Dedifferentiated amniotic fluid mesenchymal stem cell (primary cell): Measurements from ENCODE around the gene RASA4B.

Source experiments
- DNase-seq: peaks from one replicate; pipeline ENCODE4 v3.0.0-alpha.2; 2016; ENCODE audit errors: extremely low spot score

Gene RASA4B

DNA sequence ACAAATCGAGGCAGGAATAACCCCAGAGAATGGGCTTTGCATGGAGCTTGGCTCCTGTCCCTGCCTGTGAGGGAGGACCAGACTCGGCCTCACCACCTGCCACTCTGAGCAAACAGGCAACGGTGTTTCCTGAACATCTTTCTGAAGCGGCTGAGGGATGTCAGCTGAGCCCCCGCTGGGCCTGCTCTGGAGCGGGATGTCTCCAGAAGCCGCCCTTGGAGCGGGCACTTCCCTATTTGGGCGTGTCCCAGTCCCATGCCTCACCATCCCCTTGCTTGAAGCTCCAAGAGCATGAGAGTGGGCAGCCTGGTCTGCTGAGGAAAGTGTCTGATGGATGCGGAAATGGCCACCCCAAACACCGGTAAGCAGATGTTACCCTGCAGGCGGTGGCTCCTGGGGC lies 63.1 kb downstream of the RASA4B start:
- DNase-seq = no peak

GRCh38 chr7:102453319-102453718 lies 64.3 kb downstream of the RASA4B start:
- DNase-seq = no peak

GRCh38 chr7:102452451-102452850 lies 65.1 kb downstream of the RASA4B start:
- DNase-seq = no peak

DNA sequence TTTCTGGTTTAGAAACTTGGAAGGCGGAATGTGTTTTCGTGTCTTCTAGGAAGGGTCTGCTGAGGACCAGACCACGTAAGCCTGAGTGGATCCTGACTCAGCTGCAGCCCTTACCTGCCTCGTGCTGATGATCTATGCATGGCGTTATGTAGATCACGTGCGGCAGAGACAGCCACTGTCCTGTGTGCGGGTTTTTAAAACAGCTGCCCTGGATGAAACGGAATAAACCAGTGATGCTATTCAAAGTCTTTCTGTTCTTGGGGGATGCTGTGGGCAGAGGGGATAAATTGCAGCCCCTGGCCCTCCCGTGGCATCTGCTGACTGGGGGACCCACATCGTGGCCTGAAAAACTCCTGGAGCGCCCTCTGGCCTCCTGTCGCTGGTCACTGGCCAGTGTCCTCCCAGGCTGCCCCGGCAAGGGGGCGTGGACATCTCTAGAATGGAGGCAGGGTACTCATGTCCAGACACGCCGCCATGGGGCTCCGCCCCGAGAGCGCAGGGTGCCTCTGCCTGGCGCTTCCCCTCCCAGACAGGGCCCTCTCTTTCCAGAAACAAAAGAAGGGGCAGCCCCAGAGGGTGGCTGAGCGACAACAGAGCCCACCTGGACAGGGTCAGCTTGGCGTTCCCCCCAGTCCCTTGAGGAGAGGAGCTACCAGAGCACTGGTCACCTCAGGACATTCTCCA lies 66.1 kb downstream of the RASA4B start:
- no peak for DNase-seq

DNA sequence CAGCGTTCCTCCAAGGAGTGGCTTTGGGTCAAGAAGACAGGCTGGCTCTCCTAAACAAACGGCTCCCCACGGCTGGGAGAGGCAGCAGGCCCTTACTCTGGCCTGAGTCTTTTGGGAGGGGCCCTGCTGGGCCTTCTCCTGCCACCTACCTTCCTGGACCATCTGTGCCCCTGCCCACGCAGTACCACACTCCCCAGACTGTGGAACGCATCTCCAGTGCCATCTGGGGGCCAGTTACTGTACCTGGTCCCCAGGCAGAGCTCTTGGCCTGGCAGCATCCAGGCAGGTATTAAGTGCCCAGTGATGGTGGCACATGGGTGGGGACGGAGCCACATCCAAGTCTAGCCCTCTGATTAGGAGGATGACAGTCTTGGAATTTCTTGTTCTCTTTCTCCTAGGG lies 67.3 kb downstream of the RASA4B start:
- no peak for DNase-seq

DNA sequence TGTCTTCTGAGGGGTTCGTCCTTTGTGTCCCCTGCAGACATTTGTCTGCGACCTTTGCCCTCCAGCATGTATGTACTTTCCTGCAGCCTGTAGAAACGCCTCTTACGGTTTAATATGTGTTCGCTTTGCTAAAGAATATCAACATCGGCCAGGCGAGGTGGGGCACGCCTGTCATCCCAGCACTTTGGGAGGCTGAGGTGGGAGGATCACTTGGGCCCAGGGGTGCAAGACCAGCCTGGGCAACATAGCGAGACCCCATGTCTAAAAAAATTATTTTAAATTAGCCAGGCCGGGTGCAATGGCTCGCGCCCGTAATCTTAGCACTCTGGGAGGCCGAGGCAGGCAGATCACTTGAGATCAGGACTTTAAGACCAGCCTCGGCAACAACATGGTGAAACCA lies 68.4 kb downstream of the RASA4B start:
- DNase-seq = no peak

DNA sequence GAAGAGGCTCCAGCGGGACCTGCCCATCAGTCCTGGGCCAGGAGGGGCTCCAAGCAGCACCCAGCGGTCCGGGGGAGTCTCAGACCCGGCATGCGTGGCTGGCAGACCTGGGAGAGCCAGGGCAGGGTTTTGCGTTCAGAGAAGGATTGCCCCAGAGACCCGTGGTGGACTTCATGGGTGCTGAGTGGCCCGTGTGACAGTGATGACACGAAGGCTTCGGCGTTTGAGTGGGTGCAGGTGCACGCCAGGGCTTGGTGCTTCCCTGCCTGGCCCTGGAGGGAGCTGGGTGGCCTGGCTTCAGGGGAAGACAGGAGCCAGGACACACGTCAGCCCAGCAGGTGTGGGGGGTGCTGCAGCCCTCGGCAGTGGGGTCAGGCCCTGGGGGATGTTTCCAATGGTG lies 70.3 kb downstream of the RASA4B start:
- no peak for DNase-seq

GRCh38 chr7:102446387-102447156 lies 71.0 kb downstream of the RASA4B start:
- no peak for DNase-seq

GRCh38 chr7:102445674-102446071 lies 71.9 kb downstream of the RASA4B start:
- no peak for DNase-seq

DNA sequence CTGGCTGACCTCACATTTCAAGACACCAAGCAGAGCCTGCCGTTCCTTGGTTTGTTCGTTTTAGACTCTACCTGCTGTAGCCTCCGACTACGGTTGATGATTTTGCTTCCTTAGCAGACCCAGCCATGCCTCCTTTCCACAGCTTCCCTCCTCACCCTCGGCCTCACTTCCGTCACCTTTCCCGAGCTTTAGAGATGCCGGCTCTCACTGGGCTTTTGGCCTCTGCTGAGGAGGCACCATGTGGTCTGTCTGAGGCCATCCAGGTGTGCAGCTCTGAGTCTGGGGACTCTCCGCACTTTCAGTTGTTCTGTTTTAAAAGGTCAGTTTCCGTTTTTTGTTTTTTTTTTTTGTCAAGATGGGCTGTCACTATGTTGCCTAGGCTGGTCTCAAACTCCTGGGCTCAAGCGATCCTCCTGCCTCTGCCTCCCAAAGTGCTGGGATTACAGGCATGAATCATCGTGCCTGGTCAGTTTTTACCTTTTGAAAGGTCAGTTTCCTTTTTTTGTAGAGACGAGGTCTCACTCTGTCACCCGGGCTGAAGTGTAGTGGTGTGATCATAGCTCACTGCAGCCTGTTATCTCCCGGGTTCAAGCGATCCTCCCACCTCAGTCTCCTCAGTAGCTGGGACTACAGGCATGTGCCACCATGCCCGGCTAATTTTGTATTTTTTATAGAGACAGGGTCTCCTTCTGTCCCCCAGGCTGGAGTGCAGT lies 72.5 kb downstream of the RASA4B start:
- DNase-seq = no peak

- peak; percentile 57 for DNase-seq
These were observed 77.4 kb downstream of the RASA4B start for GRCh38 chr7:102439963-102440795.

DNA sequence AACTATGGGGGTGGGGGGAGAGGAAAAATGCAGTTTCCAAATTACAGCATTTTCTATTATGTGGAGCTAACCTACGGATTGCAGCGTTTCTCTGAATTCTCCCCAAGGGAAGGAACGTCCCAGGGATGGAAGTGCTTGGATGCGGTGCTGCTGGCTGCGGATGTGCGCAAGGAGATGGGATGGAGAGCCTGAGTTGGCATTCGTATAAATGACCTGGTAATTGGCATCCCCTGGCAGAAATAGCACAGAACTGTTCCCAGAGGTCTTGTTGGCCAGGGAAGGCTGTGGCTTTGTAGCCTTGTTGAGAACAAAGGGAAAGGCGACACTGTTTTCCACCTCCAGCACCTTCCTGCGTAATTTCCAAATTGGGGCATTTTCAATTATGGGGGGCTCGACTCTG lies 81.5 kb downstream of the RASA4B start:
- DNase-seq = no peak

DNA sequence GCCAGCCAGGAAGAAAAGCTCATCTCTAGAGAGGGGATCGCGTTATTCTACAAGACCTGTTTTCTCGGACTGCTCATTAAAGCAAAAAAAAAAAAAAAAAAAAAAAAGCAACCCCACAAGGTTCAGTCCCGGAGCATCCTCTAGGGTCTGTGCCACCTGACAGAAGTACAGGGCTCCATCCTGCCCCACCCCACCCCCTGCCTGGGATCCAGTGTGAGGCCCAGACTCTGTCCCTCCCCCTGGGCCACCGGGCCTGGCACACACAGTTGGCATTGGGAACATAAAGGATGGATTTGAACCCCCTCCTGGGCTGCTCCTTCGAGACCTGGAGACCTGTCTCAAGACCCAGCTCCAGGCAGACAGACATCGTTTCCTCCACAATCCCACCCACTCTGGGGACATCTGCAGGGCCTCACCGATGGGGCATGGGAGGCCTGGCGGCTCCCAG lies 83.5 kb downstream of the RASA4B start:
- DNase-seq = no peak

DNA sequence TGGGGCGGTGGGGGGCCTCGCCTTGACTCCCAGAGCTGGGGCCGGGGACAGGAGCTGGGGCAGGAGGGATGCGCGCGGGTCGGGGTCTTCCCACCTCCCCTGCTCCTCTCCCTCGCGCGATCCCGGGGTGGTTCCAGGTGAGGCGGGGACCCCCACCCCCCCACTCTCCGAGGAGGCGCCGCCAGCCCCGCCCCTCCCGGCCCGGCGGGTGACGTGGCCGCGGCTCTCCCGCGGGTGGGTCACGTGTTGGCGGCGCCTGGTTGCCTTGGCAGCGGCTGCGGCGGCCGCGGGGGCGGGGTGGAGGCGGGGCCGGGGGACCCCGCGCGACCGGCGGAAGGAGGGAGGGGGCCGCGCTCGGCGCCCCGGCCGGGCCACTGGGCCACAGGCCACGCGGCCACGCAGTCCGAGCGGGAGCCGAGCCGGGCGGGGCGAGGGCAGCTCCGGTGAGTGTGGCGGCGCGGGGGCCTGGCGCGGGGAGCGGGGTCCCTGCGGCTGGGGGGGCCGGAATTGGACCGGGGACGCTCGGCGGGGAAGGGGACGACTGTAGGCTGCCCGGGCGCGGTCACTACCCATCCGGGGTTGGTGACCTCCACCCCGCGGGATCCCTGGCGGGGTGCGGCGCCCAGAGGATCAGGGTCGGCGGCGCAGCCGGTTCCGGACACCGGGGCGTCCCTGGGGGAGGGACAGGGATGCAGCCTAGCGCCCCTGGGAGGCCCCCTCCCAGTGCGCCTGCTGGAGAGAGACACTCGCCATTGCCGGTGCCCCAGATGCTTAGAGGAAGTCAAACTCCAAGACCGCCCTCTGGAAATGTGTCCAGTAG lies 84.1 kb downstream of the RASA4B start, which contains the start of gene ORAI2:
Gene ORAI2, plus strand, starts transcription at position 357 of the 820 bp plus-strand sequence. CDS start 5,382 bp downstream, outside the sequence.
- DNase-seq = peak; percentile 37
